CD4-positive, alpha-beta T cell treated with Interleukin-17A for 4 hours (primary cell): ENCODE results near the gene KRTAP4-9.
A peak's percentile ranks its signal among the peaks of the same experiment; 100 is the strongest.
"Not testable (repeated sequence)": the region's sequence is repeated elsewhere in the genome, so short reads cannot be mapped to it uniquely, and the experiment has no call there.

Experiments
- DNase-seq: peaks from one replicate; pipeline ENCODE4 v3.0.0-alpha.2; 2020; ENCODE audit warnings: mixed read lengths

KRTAP4-9 gene

DNA sequence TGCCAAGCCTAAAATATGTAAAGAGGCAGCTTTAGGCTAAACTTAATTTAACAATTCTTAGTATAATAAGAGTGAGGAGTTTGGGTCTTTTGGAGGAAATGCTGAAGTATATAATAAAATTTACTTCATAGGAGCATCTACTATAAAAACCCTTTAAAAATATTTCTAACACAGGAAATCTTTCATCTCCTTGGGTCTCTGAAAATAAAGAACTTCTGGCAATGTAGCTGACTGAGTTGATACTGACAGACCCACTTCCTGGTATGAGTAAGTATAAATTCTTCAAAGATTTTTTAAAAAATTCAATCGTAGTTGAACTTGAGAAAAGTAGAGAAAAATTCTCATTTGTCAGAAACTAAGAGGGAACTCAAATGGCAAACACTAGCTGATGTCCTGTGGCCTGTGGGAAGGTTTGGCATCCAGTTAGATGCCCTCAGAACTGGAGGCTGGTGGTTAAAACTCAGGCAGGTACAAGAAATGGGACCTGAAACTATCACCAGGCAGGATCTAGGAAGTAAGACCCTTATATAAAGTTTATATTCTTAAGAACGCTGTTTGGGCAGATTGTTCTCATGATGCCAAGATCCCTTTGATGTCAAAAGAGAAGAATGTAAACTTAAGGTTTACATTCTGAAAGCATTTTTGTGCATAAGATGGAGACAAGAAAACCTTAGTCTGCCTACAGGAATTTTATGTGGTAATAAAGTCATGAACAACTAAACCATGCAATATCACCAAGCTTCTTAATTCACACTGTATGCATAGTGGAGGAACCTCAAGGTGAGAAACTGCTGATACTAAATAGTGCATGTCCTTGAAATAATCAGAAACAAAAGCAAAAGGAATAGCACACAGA lies 28.9 kb downstream of the KRTAP4-9 start:
- DNase-seq, result peak; percentile 20

DNA sequence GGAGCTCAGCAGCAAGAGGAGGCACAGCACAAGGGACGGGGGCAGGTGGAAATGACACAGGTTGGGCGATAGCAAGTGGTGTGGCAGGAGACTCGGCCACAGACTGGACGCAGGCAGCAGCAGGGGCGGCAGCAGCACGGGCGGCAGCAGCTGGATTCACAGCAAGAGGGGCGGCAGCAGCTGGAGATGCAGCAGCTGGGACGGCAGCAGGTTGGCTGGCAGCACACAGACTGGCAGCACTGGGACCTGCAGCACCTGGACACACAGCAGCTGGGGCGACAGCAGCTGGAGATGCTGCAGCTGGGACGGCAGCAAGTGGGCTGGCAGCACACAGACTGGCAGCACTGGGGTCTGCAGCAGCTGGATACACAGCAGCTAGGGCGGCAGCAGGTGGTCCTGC lies 34.7 kb downstream of the KRTAP4-9 start:
- DNase-seq, result not testable (repeated sequence)

DNA sequence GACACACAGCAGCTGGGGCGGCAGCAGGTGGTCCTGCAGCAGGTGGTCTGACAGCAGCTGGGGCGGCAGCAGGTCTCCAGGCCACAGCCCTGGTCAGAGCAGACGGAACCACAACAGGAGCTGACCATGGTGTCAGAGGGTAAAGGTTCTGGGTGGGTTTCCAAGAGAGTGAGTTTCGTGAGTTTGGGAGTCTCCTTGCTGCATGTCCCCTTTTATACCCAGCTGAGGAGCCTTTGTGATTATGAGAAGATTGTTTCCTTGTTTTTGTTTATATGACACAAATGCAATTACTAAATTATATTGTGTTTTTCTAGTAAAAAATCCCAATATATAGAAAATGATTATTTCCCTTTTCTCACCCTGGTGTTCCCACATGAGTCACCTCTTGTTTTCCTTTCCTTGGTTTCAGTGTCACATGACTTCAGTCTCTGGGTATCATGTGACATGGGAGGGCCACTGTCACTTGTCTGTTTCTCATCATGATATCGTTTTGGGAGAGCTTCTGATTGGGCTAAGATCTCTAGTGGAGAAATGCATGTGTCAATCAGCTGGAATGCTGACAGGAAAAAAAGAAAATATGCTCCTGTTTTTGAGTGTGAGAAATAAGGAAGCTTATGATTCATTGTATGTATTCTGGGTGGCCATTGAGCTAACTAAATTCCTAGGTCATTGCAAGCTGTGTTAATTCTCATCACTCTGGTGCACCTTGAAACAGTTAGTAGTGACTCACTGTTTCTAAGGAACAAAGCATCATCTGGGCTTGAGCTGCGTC lies 35.4 kb downstream of the KRTAP4-9 start, which contains the start of gene KRTAP4-6:
Gene KRTAP4-6 (minus strand): TSS at position 185 of the 772 bp plus-strand sequence. CDS start 57 bp downstream, at position 128.
- DNase-seq, result no peak

DNA sequence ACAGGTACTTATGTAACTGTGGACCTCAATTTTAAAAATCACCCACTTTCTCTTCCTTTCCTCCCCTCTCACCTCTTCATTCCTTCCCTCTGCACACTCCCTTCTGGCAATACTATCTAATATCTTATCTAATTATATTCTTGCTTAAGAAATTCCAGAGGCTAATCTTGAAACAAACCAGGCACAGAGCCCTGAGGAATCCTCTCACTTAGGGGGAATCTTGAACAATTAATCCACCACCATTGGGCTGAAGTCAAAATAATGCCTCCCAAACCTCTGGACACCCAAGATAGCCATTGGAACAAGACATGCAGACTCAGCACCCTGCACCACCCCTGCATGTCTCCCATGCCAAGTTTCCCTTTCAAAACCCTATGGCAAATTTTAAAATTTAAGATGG lies 36.2 kb downstream of the KRTAP4-9 start:
- no peak for DNase-seq

DNA sequence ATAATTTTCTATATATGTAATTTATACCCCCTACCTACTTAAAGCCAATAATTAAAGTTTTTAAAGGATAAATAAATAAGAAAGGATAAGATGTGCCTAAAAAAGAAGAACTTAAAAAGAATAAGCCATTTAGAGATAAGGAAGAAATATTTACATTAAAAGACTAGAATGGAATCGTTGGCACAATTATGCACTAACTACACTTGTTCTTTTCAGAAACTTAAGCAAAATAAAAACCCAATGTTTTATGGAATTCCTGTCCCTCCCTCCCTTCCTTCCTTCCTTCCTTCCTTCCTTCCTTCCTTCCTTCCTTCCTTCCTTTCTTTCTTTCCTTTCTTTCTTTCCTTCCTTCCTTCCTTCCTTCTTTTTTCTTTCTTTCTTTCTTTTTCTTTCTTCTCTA lies 39.7 kb downstream of the KRTAP4-9 start:
- no peak for DNase-seq

DNA sequence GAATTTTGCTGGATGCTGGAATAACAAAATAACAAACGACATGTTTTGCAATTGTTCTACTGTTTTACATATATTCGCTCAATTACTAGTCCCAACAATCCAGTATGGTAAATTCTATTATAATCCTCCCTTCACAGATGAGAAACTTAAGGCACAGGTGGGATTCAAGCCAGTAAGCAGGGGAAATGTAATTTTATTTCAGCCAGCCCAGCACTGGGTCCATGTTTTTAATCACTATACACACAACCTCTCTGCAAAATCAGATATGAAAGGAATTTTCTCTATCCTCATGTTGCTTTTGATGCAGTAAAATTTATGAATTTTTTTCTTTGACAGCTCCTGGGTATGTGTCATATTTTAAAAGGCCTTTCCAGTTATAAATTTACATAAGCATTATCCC lies 40.1 kb downstream of the KRTAP4-9 start:
- DNase-seq, result no peak

DNA sequence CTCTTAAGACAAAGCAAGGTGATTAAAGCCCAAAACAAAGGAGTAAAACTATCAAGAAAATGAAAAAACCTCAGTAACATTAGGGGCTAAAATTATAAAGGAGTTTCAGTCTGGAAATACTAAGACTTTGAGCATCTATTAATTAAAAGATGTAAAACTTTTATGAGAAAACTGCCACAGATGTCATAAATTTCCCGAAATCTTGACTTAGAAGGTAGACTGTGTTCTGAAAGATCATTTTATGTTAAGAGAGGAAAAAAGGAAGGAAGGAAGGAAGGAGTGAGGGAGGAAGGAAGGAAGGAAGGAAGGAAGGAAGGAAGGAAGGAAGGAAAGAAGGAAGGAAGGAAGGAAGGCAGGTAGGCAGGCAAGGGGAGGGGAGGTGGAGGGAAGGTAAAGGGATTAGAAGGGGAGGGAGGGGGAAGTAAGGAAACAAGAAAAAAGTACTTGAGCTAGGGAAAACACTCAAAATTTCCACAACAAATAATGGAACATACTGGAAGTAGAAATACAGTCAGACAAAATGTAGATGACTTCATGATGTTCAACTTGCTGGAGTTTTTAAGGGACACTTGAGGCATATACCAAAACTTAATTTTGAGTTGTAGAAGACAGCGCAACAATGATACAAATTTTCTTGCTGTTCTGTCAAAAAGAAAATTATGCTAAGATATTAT lies 42.5 kb downstream of the KRTAP4-9 start:
- no peak for DNase-seq

DNA sequence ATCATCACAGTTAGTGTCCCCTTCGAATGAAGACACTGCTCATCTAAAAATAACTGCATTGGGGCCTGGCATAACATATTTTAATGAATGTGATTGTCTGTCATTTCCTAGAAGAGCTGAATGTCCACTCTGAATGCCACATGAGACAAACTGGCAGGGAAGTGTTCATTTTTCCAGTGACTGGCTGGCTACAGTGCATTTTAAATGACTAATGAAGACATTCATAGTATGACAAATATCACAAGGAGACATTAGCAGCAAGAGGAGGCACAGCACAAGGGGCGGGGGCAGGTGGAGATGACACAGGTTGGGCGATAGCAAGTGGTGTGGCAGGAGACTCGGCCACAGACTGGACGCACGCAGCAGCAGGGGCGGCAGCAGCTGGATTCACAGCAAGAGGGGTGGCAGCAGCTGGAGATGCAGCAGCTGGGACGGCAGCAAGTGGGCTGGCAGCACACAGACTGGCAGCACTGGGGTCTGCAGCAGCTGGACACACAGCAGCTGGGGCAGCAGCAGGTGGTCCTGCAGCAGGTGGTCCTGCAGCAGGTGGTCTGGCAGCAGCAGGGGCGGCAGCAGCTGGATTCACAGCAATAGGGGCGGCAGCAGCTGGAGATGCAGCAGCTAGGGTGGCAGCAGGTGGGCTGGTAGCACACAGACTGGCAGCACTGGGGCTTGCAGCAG lies 43.9 kb downstream of the KRTAP4-9 start:
- DNase-seq, result not testable (repeated sequence)

DNA sequence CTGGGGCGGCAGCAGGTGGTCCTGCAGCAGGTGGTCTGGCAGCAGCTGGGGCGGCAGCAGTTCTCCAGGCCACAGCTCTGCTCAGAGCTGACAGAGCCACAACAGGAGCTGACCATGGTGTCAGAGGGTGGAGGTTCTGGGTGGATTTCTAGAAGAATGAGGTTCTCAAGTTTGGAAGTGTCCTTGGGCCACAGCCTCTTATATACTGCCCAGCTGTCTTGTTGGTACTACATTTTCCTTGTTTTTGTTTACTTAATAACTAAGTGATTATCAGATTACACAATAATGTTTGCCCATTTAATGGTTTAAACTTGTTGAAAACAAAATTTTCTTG lies 44.4 kb downstream of the KRTAP4-9 start, which contains the start of gene KRTAP4-5:
Gene KRTAP4-5 (minus strand): TSS at position 174 of the 334 bp plus-strand sequence. CDS start 58 bp downstream, at position 116.
- no peak for DNase-seq

DNA sequence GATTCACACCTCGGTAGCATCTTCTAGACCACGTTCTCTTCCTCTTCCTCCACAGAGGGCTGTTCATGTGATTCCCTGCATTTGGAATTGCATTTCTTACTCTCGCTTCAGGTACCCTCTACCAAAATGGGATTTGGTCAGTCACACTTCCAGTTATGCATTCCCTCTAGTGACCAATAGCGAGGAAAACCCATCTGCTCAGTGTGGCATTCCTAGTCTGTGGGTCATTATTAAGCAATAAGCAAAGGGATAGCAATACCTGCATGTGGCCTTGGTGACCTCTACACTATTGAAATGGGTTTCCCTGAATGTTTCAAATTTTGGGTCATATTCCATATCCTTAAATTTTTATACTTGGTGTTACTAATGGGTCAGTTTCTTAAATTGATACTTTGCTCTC lies 44.8 kb downstream of the KRTAP4-9 start:
- no peak for DNase-seq

DNA sequence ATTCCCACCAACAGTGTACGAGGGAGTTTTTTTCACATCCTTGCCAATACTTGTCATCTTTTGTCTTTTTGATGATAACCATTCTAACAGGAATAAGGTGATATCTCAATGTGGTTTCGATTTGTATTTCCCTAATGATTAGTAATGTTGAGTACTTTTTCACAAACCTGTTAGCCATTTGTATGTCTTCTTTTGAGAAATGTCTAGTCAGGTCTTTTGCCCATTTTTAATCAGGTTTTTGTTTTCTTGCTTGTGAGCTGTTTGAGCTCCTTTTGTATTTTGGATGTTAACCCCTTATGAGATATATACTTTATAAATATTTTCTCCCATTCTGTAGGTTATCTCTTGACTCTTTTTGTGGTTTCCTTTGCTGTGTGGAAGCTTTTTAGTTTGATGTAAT lies 46.3 kb downstream of the KRTAP4-9 start:
- DNase-seq, result no peak

DNA sequence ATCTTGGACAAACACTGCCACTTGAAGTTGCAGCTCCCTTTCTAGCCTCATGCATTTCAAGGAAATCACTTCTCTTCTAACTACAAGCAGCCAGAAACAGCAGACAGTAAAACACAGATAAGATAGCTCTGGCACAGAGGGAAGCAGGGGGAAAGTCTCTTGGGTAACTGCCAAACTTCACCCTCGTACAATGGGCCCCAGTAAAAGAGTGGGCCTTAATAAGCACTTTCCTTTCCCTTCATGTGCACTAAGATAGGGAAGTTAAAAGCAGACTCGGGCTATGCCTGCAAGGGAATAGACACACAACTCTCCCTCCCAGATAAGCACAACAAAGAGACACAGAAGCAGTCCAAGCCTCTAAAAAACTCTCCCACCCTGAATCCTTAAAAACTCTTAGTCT lies 48.7 kb downstream of the KRTAP4-9 start:
- DNase-seq, result no peak
